HEK293 (cell line): ENCODE measurements around the gene CHN2.

Source experiments
- CTCF ChIA-PET: fragments of 350-600 bp; formaldehyde crosslinking; extraction: SDS; loops from one replicate; lab custom pipeline; 2021; ENCODE audit warnings: antibody characterized with exemption; lab: Yijun Ruan, JAX
- POLR2A ChIA-PET: fragments of 300-600 bp; formaldehyde crosslinking; extraction: SDS; loops from one replicate; lab custom pipeline; 2020; ENCODE audit warnings: antibody characterized with exemption, inconsistent platforms; lab: Yijun Ruan, JAX
- H3K27ac ChIP-seq: fragments of 200-500 bp; sonication (Bioruptor generic); 2 replicates; pipeline ENCODE4 v1.5.1; 2014; ENCODE audit warnings: low read depth, low read length, control low read depth, inconsistent platforms; ENCODE audit errors: extremely low read depth
- H3K36me3 ChIP-seq, 2 experiments: fragments of 200-500 bp in 1 of 2; sonication (Bioruptor generic) in 1 of 2; 1 replicate in 1 of 2; 2 replicates in 1 of 2; pipeline ENCODE4 v1.5.1; 2014 to 2017; ENCODE audit warnings: inconsistent platforms in 2 of 2, low read length in 2 of 2; ENCODE audit not compliant: control insufficient read depth in 2 of 2, insufficient read depth in 1 of 2
- H3K4me1 ChIP-seq: fragments of 200-500 bp; sonication (Bioruptor generic); 2 replicates; pipeline ENCODE4 v1.5.1; 2014; ENCODE audit warnings: mild to moderate bottlenecking, low read length, inconsistent platforms; ENCODE audit not compliant: control insufficient read depth, insufficient read depth
- H3K4me3 ChIP-seq: 2 replicates; pipeline ENCODE4 v1.5.1; 2011; ENCODE audit warnings: low read depth, mild to moderate bottlenecking, control low read depth, low read length, moderate library complexity
- H3K9me3 ChIP-seq: fragments of 200-500 bp; sonication (Bioruptor generic); 2 replicates; pipeline ENCODE4 v1.5.1; 2014; ENCODE audit warnings: low read depth, low read length, inconsistent platforms; ENCODE audit not compliant: control insufficient read depth, insufficient read depth
- BCL6B ChIP-seq: fragments of 450-650 bp; formaldehyde crosslinking; IDR thresholded peaks from 2 replicates; pipeline ENCODE4 v1.5.1; 2017; ENCODE audit warnings: missing biosample characterization, missing genetic modification characterization
- KLF7 ChIP-seq: fragments of 450-650 bp; formaldehyde crosslinking; IDR thresholded peaks from 2 replicates; pipeline ENCODE4 v1.5.1; 2016; ENCODE audit warnings: missing biosample characterization, missing genetic modification characterization, borderline replicate concordance
- KLF9 ChIP-seq: fragments of 450-650 bp; formaldehyde crosslinking; IDR thresholded peaks from 2 replicates; pipeline ENCODE4 v1.5.1; 2016; ENCODE audit warnings: missing biosample characterization, missing genetic modification characterization, low read depth
- PRDM2 ChIP-seq: fragments of 450-650 bp; formaldehyde crosslinking; IDR thresholded peaks from 2 replicates; pipeline ENCODE4 v1.5.1; 2016; ENCODE audit warnings: missing biosample characterization, missing genetic modification characterization, borderline replicate concordance
- REST ChIP-seq: fragments of 450-650 bp; formaldehyde crosslinking; IDR thresholded peaks from 2 replicates; pipeline ENCODE4 v1.5.1; 2016; ENCODE audit warnings: missing biosample characterization, missing genetic modification characterization
- TCF7L2 ChIP-seq: IDR thresholded peaks from 2 replicates; pipeline ENCODE4 v1.6.1; 2011; ENCODE audit warnings: low read depth, mild to moderate bottlenecking, inconsistent platforms, low read length, moderate library complexity, borderline replicate concordance
- WT1 ChIP-seq: fragments of 450-650 bp; formaldehyde crosslinking; IDR thresholded peaks from 2 replicates; pipeline ENCODE4 v1.5.1; 2016; ENCODE audit warnings: missing biosample characterization, missing genetic modification characterization
- ZBTB10 ChIP-seq: fragments of 450-650 bp; formaldehyde crosslinking; IDR thresholded peaks from 2 replicates; pipeline ENCODE4 v1.5.1; 2016; ENCODE audit warnings: missing biosample characterization, missing genetic modification characterization
- ZNF140 ChIP-seq: fragments of 450-650 bp; formaldehyde crosslinking; IDR thresholded peaks from 2 replicates; pipeline ENCODE4 v1.5.1; 2016; ENCODE audit warnings: missing biosample characterization, missing genetic modification characterization
- ZNF148 ChIP-seq: fragments of 450-650 bp; formaldehyde crosslinking; IDR thresholded peaks from 2 replicates; pipeline ENCODE4 v1.5.0; 2017; ENCODE audit warnings: missing biosample characterization, missing genetic modification characterization, borderline replicate concordance
- ZNF155 ChIP-seq: fragments of 450-650 bp; formaldehyde crosslinking; IDR thresholded peaks from 2 replicates; pipeline ENCODE4 v1.5.1; 2016; ENCODE audit warnings: missing biosample characterization, missing genetic modification characterization
- ZNF214 ChIP-seq: fragments of 450-650 bp; formaldehyde crosslinking; IDR thresholded peaks from 2 replicates; pipeline ENCODE4 v1.5.1; 2017; ENCODE audit warnings: missing biosample characterization, mild to moderate bottlenecking, missing genetic modification characterization, borderline replicate concordance
- ZNF221 ChIP-seq: fragments of 450-650 bp; formaldehyde crosslinking; IDR thresholded peaks from 2 replicates; pipeline ENCODE4 v1.5.1; 2017; ENCODE audit warnings: missing biosample characterization, missing genetic modification characterization, borderline replicate concordance
- ZNF37A ChIP-seq: fragments of 450-650 bp; IDR thresholded peaks from 2 replicates; pipeline ENCODE4 v1.5.1; 2018; ENCODE audit warnings: missing biosample characterization, missing genetic modification characterization
- ZNF404 ChIP-seq: fragments of 450-650 bp; formaldehyde crosslinking; IDR thresholded peaks from 2 replicates; pipeline ENCODE4 v1.5.1; 2017; ENCODE audit warnings: missing biosample characterization, missing genetic modification characterization
- ZNF501 ChIP-seq: fragments of 450-650 bp; formaldehyde crosslinking; IDR thresholded peaks from 2 replicates; pipeline ENCODE4 v1.5.1; 2016; ENCODE audit warnings: missing biosample characterization, missing genetic modification characterization
- ZNF555 ChIP-seq: fragments of 450-650 bp; formaldehyde crosslinking; conservative IDR thresholded peaks from 2 replicates; pipeline ENCODE4 v1.5.1; 2017; ENCODE audit warnings: missing biosample characterization, mild to moderate bottlenecking, missing genetic modification characterization, inconsistent platforms
- ZNF692 ChIP-seq: fragments of 450-650 bp; formaldehyde crosslinking; IDR thresholded peaks from 2 replicates; pipeline ENCODE4 v1.5.1; 2016; ENCODE audit warnings: missing biosample characterization, missing genetic modification characterization

Gene CHN2

GRCh38 chr7:29445736-29446135 lies 251.2 kb downstream of the CHN2 start:
- CTCF ChIA-PET = interaction anchor here (0.7 to 0.8 kb wide), 3 partner anchors 10 to 763 kb away, joined by 4 to 5 read pairs (median 4); no protein-coding TSS in a partner anchor
- H3K36me3 ChIP-seq = no peaks in the 10 kb centered on the region
- POLR2A ChIA-PET = no interaction called here
- no peak overlapping the region for H3K27ac ChIP-seq
- no peak overlapping the region for H3K4me3 ChIP-seq
- peaks cover 11% of the 10 kb centered on the region for H3K4me1 ChIP-seq
- no peaks in the 10 kb centered on the region for H3K9me3 ChIP-seq
- TF ChIP-seq ZNF404 (no peak), ZNF555 (tag by site-specific recombination) (no peak), ZNF155 (tag by site-specific recombination) (no peak), ZNF148 (tag by site-specific recombination) (no peak), TCF7L2 (no peak), ZBTB10 (tag by site-specific recombination) (no peak), ZNF140 (tag by site-specific recombination) (no peak), WT1 (tag by site-specific recombination) (no peak), ZNF692 (tag by site-specific recombination) (no peak), ZNF37A (tag by site-specific recombination) (no peak), KLF7 (tag by site-specific recombination) (no peak), BCL6B (tag by site-specific recombination) (no peak), ZNF501 (tag by site-specific recombination) (no peak), ZNF221 (no peak), REST (tag by site-specific recombination) (no peak), KLF9 (no peak), PRDM2 (tag by site-specific recombination) (no peak), ZNF214 (tag by site-specific recombination) (no peak)
